HepG2 (cell line): ENCODE measurements around the gene CCNL1. TPM values are rescaled to one million over a fixed set of nuclear protein-coding genes. Genes with fewer than 3 reads are reported as not detected.

Experiments
- ATF7-NPFF ChIP-seq: sonication (generic); formaldehyde crosslinking; IDR thresholded peaks from 2 replicates; pipeline ENCODE4 v1.8.1; 2023; ENCODE audit warnings: mild to moderate bottlenecking, low read depth, missing genetic modification reagents, moderate library complexity
- CHD4 ChIP-seq: fragments of 200-600 bp; sonication (generic); IDR thresholded peaks from 2 replicates; pipeline ENCODE4 v1.7.0; 2017; ENCODE audit warnings: mild to moderate bottlenecking, low read length, borderline replicate concordance
- GATAD1 ChIP-seq: IDR thresholded peaks from 2 replicates; pipeline ENCODE4 v1.6.1; 2016; ENCODE audit warnings: missing genetic modification reagents, missing compliant biosample characterization
- HNRNPH1 ChIP-seq: fragments of 200-400 bp; formaldehyde crosslinking; optimal IDR thresholded peaks from 2 replicates; pipeline ENCODE3; 2017; ENCODE audit warnings: mild to moderate bottlenecking, low read depth, low read length
- MNT ChIP-seq: fragments of 450-650 bp; IDR thresholded peaks from 2 replicates; pipeline ENCODE4 v1.6.1; 2016
- NFKBIZ ChIP-seq: IDR thresholded peaks from 2 replicates; pipeline ENCODE4 v1.6.1; 2018; ENCODE audit warnings: missing genetic modification reagents, missing compliant biosample characterization
- NRL ChIP-seq: sonication (generic); formaldehyde crosslinking; IDR thresholded peaks from 2 replicates; pipeline ENCODE4 v1.5.0; 2020; ENCODE audit warnings: missing genetic modification reagents, mild to moderate bottlenecking, moderate library complexity, borderline replicate concordance
- SOX13 ChIP-seq, 3 experiments: fragments of 450-650 bp in 1 of 3; sonication (generic) in 1 of 3; formaldehyde crosslinking in 1 of 3; IDR thresholded peaks in 2 of 3; conservative IDR thresholded peaks in 1 of 3; 2 replicates each; pipeline versions ENCODE4 v1.5.0 to v1.6.1; 2016 to 2020; ENCODE audit warnings: antibody characterized with exemption in 1 of 3, mild to moderate bottlenecking in 1 of 3, missing compliant biosample characterization in 1 of 3, missing genetic modification reagents in 1 of 3, moderate library complexity in 1 of 3
- ZBTB34 ChIP-seq: sonication (generic); formaldehyde crosslinking; IDR thresholded peaks from 2 replicates; pipeline ENCODE4 v1.8.0; 2022; ENCODE audit warnings: mild to moderate bottlenecking, missing genetic modification reagents
- ZBTB38 ChIP-seq: sonication (generic); formaldehyde crosslinking; IDR thresholded peaks from 2 replicates; pipeline ENCODE4 v1.5.1; 2020; ENCODE audit warnings: mild to moderate bottlenecking, missing genetic modification reagents
- ZNF331 ChIP-seq: sonication (generic); formaldehyde crosslinking; IDR thresholded peaks from 2 replicates; pipeline ENCODE4 v1.4.0; 2020; ENCODE audit warnings: missing genetic modification reagents
- ZNF350 ChIP-seq: sonication (generic); formaldehyde crosslinking; IDR thresholded peaks from 2 replicates; pipeline ENCODE4 v1.4.0; 2020; ENCODE audit warnings: mild to moderate bottlenecking, low read depth, missing genetic modification reagents, borderline replicate concordance
- ZNF432 ChIP-seq: sonication (generic); formaldehyde crosslinking; IDR thresholded peaks from 2 replicates; pipeline ENCODE4 v1.5.0; 2020; ENCODE audit warnings: missing genetic modification reagents, mild to moderate bottlenecking, borderline replicate concordance
- ZSCAN22 ChIP-seq: sonication (generic); formaldehyde crosslinking; IDR thresholded peaks from 2 replicates; pipeline ENCODE4 v1.4.0; 2020; ENCODE audit warnings: mild to moderate bottlenecking, missing genetic modification reagents
- polyA plus RNA-seq, 8 experiments: library from polyadenylated mRNA; depleted of rRNA in 3 of 8; stranded (reverse) in 7 of 8; unstranded in 1 of 8; fragments of >200 nt; fragmentation: Illumina TruSeq in 4 of 8; extraction: Trizol in 4 of 8; gene quantifications; 2 replicates each; pipeline versions ENCODE4 v1.2.1 to v1.2.3, GENCODE V29; 2011 to 2016; ENCODE audit warnings: low read depth in 4 of 8, missing spikeins in 1 of 8, mixed read lengths in 1 of 8; ENCODE audit not compliant: insufficient read depth in 1 of 8
- total RNA-seq, 5 experiments: library from RNA; depleted of rRNA; stranded (reverse); fragments of >200 nt; fragmentation: Illumina TruSeq; extraction: Trizol; gene quantifications; 2 replicates each; pipeline ENCODE4 v1.2.3, GENCODE V29; 2016; ENCODE audit warnings: low read depth in 1 of 5
- TF ChIP-seq, protein P1 (sequence below): IDR thresholded peaks from 2 replicates; pipeline ENCODE4 v1.6.1; 2016; ENCODE audit warnings: low read depth
- TF ChIP-seq, protein P2 (sequence below): sonication (generic); formaldehyde crosslinking; IDR thresholded peaks from 2 replicates; pipeline ENCODE4 v1.4.0; 2020; ENCODE audit warnings: missing genetic modification reagents
- TF ChIP-seq, protein P3 (sequence below): fragments of 450-650 bp; IDR thresholded peaks from 2 replicates; pipeline ENCODE4 v1.6.1; 2017

CCNL1 gene
- total and polyA plus RNA-seq, 2 of the 13 experiments (the other 11 are each of a cell fraction or from before 2014, with no cell fraction given), result 151 to 303 TPM

GRCh38 chr3:157159762-157160657 is at the start of gene CCNL1 (continued):
- TF ChIP-seq, protein P1, sequence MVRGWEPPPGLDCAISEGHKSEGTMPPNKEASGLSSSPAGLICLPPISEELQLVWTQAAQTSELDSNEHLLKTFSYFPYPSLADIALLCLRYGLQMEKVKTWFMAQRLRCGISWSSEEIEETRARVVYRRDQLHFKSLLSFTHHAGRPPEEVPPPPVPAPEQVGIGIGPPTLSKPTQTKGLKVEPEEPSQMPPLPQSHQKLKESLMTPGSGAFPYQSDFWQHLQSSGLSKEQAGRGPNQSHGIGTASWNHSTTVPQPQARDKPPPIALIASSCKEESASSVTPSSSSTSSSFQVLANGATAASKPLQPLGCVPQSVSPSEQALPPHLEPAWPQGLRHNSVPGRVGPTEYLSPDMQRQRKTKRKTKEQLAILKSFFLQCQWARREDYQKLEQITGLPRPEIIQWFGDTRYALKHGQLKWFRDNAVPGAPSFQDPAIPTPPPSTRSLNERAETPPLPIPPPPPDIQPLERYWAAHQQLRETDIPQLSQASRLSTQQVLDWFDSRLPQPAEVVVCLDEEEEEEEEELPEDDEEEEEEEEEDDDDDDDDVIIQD (CRISPR knock-in tag), result peak; percentile 75
- TF ChIP-seq ZNF432 (CRISPR knock-in tag), result 0 out of 2 replicates have a peak, but pooled peaks have one; percentile 10
- peak; percentile 97 for TF ChIP-seq NRL (CRISPR knock-in tag)
- TF ChIP-seq MNT, result peak; percentile 53
- TF ChIP-seq, protein P2, sequence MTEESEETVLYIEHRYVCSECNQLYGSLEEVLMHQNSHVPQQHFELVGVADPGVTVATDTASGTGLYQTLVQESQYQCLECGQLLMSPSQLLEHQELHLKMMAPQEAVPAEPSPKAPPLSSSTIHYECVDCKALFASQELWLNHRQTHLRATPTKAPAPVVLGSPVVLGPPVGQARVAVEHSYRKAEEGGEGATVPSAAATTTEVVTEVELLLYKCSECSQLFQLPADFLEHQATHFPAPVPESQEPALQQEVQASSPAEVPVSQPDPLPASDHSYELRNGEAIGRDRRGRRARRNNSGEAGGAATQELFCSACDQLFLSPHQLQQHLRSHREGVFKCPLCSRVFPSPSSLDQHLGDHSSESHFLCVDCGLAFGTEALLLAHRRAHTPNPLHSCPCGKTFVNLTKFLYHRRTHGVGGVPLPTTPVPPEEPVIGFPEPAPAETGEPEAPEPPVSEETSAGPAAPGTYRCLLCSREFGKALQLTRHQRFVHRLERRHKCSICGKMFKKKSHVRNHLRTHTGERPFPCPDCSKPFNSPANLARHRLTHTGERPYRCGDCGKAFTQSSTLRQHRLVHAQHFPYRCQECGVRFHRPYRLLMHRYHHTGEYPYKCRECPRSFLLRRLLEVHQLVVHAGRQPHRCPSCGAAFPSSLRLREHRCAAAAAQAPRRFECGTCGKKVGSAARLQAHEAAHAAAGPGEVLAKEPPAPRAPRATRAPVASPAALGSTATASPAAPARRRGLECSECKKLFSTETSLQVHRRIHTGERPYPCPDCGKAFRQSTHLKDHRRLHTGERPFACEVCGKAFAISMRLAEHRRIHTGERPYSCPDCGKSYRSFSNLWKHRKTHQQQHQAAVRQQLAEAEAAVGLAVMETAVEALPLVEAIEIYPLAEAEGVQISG (CRISPR knock-in tag), result peak; percentile 94
- TF ChIP-seq ATF7-NPFF, result peak; percentile 99
- TF ChIP-seq SOX13 (IDR thresholded peaks at IDR 0.05), result peak; percentile 9; the same call in 1 of the 2 replicates
- peak; percentile 77 to 79; a peak in 3 of 4 replicates for TF ChIP-seq SOX13 (CRISPR knock-in tag; conservative IDR thresholded peaks at IDR 0.05 in 1 of 2, IDR thresholded peaks at IDR 0.05 in 1 of 2)
- TF ChIP-seq, protein P3, sequence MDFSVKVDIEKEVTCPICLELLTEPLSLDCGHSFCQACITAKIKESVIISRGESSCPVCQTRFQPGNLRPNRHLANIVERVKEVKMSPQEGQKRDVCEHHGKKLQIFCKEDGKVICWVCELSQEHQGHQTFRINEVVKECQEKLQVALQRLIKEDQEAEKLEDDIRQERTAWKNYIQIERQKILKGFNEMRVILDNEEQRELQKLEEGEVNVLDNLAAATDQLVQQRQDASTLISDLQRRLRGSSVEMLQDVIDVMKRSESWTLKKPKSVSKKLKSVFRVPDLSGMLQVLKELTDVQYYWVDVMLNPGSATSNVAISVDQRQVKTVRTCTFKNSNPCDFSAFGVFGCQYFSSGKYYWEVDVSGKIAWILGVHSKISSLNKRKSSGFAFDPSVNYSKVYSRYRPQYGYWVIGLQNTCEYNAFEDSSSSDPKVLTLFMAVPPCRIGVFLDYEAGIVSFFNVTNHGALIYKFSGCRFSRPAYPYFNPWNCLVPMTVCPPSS, result no peak
- no peak for TF ChIP-seq CHD4
- TF ChIP-seq NFKBIZ (CRISPR knock-in tag), result peak; percentile 90; the same call in 1 of the 2 replicates
- TF ChIP-seq HNRNPH1, result peak; percentile 63
- TF ChIP-seq ZSCAN22 (CRISPR knock-in tag), result peak; percentile 81; the same call in 1 of the 2 replicates
- peak; percentile 99 for TF ChIP-seq ZNF350
- TF ChIP-seq ZBTB34 (CRISPR knock-in tag), result peak; percentile 92
- TF ChIP-seq GATAD1 (CRISPR knock-in tag), result peak; percentile 93
- peak; percentile 96 for TF ChIP-seq ZNF331 (CRISPR knock-in tag)
- TF ChIP-seq ZBTB38 (CRISPR knock-in tag), result peak; percentile 89
